Astrocyte (in vitro differentiated cells and primary cell): ENCODE results near the gene TSACC. TPM values are rescaled to one million over a fixed set of nuclear protein-coding genes. Genes with fewer than 3 reads are reported as not detected.

Experiments used
- DNase-seq: peaks from one replicate; pipeline ENCODE4 v3.0.0-alpha.2; 2010; ENCODE audit warnings: low read depth
- FAIRE-seq: peaks from 2 replicates; lab custom pipeline; 2011; peaks lifted over from hg19 to GRCh38; lab: Jason Lieb, UNC
- H2AFZ ChIP-seq: 2 replicates; pipeline ENCODE4 v1.6.0; 2012; ENCODE audit warnings: low read depth, low read length, inconsistent platforms
- H3K27ac ChIP-seq: 2 replicates; pipeline ENCODE4 v1.5.1; 2011; ENCODE audit warnings: low read depth, low read length, inconsistent platforms
- H3K27me3 ChIP-seq: 2 replicates; pipeline ENCODE4 v1.6.0; 2011; ENCODE audit warnings: low read length, inconsistent platforms; ENCODE audit not compliant: insufficient read depth
- H3K36me3 ChIP-seq: 2 replicates; pipeline ENCODE4 v1.5.1; 2011; ENCODE audit warnings: low read length, inconsistent platforms; ENCODE audit not compliant: insufficient read depth
- H3K4me1 ChIP-seq: 2 replicates; pipeline ENCODE4 v1.5.1; 2011; ENCODE audit warnings: low read length, inconsistent platforms; ENCODE audit not compliant: insufficient read depth
- H3K4me2 ChIP-seq: 2 replicates; pipeline ENCODE4 v1.6.0; 2012; ENCODE audit warnings: low read length, inconsistent platforms
- H3K4me3 ChIP-seq: 2 replicates; pipeline ENCODE4 v1.5.1; 2011; ENCODE audit warnings: low read depth, mild to moderate bottlenecking, low read length, inconsistent platforms; ENCODE audit not compliant: insufficient read depth
- H3K79me2 ChIP-seq: 2 replicates; pipeline ENCODE4 v1.6.0; 2012; ENCODE audit warnings: mild to moderate bottlenecking, low read length, inconsistent platforms; ENCODE audit not compliant: insufficient read depth
- H3K9ac ChIP-seq: 2 replicates; pipeline ENCODE4 v1.6.0; 2012; ENCODE audit warnings: mild to moderate bottlenecking, low read length, inconsistent platforms
- H3K9me3 ChIP-seq: 2 replicates; pipeline ENCODE4 v1.5.1; 2012; ENCODE audit warnings: low read depth, mild to moderate bottlenecking, low read length, inconsistent platforms; ENCODE audit not compliant: insufficient read depth
- H4K20me1 ChIP-seq: 2 replicates; pipeline ENCODE4 v1.6.0; 2012; ENCODE audit warnings: low read length, inconsistent platforms; ENCODE audit not compliant: insufficient read depth
- H3K27ac Mint-ChIP-seq: one replicate; pipeline ENCODE4 v1.8.0; 2021; ENCODE audit warnings: mild to moderate bottlenecking, mixed read lengths; ENCODE audit not compliant: unreplicated experiment
- H3K27me3 Mint-ChIP-seq: one replicate; pipeline ENCODE4 v1.8.0; 2021; ENCODE audit warnings: low read depth, mixed read lengths; ENCODE audit not compliant: unreplicated experiment
- H3K36me3 Mint-ChIP-seq: one replicate; pipeline ENCODE4 v1.8.0; 2021; ENCODE audit warnings: low read depth, mixed read lengths; ENCODE audit not compliant: unreplicated experiment
- H3K4me1 Mint-ChIP-seq: one replicate; pipeline ENCODE4 v1.8.0; 2021; ENCODE audit warnings: low read depth, mixed read lengths; ENCODE audit not compliant: unreplicated experiment
- H3K4me3 Mint-ChIP-seq: one replicate; pipeline ENCODE4 v1.8.0; 2021; ENCODE audit warnings: mild to moderate bottlenecking, moderate library complexity, mixed read lengths; ENCODE audit not compliant: unreplicated experiment
- H3K9me3 Mint-ChIP-seq: one replicate; pipeline ENCODE4 v1.8.0; 2021; ENCODE audit warnings: mild to moderate bottlenecking, mixed read lengths; ENCODE audit not compliant: unreplicated experiment
- EZH2 ChIP-seq: IDR thresholded peaks from 2 replicates; pipeline ENCODE4 v1.6.1; 2012; ENCODE audit warnings: mild to moderate bottlenecking, low read length, inconsistent platforms; ENCODE audit not compliant: insufficient read depth
- total RNA-seq: library from RNA; stranded (reverse); gene quantifications from 2 replicates; pipeline ENCODE4 v1.2.1, GENCODE V29; 2021
- TF ChIP-seq, protein P1 (sequence below): IDR thresholded peaks from 2 replicates; pipeline ENCODE4 v1.5.1; 2011; ENCODE audit warnings: low read depth, mild to moderate bottlenecking, inconsistent platforms, low read length, moderate library complexity; ENCODE audit not compliant: insufficient read depth

TSACC gene
- total RNA-seq, 1 donor from 2014 or later = 1.0 TPM

DNA sequence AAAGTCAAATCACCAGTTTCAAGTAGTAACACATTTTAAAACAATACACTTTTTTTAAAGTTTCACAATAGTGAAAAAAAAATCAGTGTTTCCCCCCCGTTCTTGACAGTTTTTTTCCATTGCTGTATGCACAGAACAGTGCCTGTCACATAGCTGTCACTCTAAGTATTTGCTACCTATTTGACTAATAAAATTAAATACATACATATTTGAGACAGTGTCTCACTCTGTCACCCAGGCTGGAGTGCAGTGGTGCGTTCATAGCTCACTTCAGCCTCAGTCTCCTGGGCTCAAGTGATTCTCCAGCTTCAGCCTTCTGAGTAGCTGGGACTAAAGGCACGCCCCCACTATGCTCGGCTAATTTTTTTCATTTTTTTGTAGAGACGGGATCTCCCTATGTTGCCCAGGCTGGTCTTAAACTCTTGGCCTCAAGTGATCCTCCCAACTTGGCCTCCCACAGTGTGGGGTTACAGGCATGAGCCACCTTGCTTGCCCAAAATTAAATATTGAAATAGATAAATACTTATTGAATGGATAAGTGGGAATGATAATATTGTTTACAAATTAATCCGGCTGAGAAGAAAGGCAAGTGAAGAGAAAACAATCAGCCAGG, 18.0 kb downstream of the TSACC start:
- H3K79me2 ChIP-seq = no peaks in the 10 kb centered on the region
- H4K20me1 ChIP-seq = no peaks in the 10 kb centered on the region
- H3K4me2 ChIP-seq = no peak overlapping the region
- Mint-ChIP-seq H3K4me1 (peaks cover 4% of the 10 kb centered on the region), H3K9me3 (no peaks in the 10 kb centered on the region), H3K4me3 (no peak overlapping the region), H3K27ac (no peak overlapping the region), H3K27me3 (peaks cover 25% of the 10 kb centered on the region), H3K36me3 (no peaks in the 10 kb centered on the region)
- no peaks in the 10 kb centered on the region for H3K9me3 ChIP-seq
- no peak overlapping the region for H2AFZ ChIP-seq
- H3K4me1 ChIP-seq = no peaks in the 10 kb centered on the region
- H3K4me3 ChIP-seq = no peak overlapping the region
- peaks cover 28% of the 10 kb centered on the region for H3K27me3 ChIP-seq
- no peaks in the 10 kb centered on the region for H3K36me3 ChIP-seq
- DNase-seq (no peak), FAIRE-seq (no peak)
- TF ChIP-seq EZH2 = no peak
- TF ChIP-seq, protein P1, sequence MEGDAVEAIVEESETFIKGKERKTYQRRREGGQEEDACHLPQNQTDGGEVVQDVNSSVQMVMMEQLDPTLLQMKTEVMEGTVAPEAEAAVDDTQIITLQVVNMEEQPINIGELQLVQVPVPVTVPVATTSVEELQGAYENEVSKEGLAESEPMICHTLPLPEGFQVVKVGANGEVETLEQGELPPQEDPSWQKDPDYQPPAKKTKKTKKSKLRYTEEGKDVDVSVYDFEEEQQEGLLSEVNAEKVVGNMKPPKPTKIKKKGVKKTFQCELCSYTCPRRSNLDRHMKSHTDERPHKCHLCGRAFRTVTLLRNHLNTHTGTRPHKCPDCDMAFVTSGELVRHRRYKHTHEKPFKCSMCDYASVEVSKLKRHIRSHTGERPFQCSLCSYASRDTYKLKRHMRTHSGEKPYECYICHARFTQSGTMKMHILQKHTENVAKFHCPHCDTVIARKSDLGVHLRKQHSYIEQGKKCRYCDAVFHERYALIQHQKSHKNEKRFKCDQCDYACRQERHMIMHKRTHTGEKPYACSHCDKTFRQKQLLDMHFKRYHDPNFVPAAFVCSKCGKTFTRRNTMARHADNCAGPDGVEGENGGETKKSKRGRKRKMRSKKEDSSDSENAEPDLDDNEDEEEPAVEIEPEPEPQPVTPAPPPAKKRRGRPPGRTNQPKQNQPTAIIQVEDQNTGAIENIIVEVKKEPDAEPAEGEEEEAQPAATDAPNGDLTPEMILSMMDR = no peak
- H3K27ac ChIP-seq = no peak overlapping the region
- H3K9ac ChIP-seq = no peak overlapping the region

DNA sequence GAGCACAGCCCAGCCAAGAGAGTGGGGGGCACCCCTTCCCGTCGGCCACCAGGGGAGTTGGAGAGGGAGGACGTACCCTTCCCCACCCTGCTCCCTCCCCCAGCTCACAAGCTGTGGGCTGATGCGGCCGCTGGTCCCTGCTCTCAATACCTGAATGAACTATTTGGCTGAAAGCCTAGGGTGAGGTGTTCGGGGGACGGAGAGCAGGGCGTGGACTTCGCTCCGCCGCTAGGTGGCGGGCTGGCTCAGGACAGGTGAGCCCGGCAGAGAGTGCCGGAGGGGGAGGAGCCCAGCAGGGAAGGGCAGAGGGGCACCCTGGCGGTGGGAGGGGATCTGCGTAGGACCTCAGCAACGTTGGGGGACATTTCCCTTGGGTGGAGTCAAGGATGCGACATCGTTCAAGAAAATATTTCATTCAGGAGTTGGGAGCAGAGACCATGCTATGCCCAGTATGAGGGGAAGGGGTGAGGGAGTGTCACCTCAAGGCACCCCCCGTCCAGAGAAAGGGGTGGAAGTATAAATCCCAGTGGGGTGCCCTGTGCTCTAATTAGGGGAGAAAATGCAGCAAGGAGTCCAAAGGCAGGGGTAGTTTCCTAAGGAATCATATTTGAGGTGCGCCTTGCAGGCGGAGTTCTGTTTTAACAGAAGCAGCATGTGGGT, 18.7 kb downstream of the TSACC start:
- Mint-ChIP-seq H3K36me3 (no peaks in the 10 kb centered on the region), H3K27ac (no peak overlapping the region), H3K4me1 (peaks cover 4% of the 10 kb centered on the region), H3K27me3 (peaks cover 25% of the 10 kb centered on the region), H3K9me3 (no peaks in the 10 kb centered on the region), H3K4me3 (no peak overlapping the region)
- H3K4me2 ChIP-seq = no peak overlapping the region
- no peaks in the 10 kb centered on the region for H4K20me1 ChIP-seq
- no peaks in the 10 kb centered on the region for H3K9me3 ChIP-seq
- no peaks in the 10 kb centered on the region for H3K79me2 ChIP-seq
- H3K9ac ChIP-seq = no peak overlapping the region
- no peak overlapping the region for H2AFZ ChIP-seq
- H3K4me1 ChIP-seq = no peaks in the 10 kb centered on the region
- FAIRE-seq = no peak
- no peaks in the 10 kb centered on the region for H3K36me3 ChIP-seq
- TF ChIP-seq, protein P1 = peak; percentile 38
- TF ChIP-seq EZH2 = peak; percentile 42
- peaks cover 28% of the 10 kb centered on the region for H3K27me3 ChIP-seq
- no peak overlapping the region for H3K27ac ChIP-seq
- no peak overlapping the region for H3K4me3 ChIP-seq
- DNase-seq = no peak

DNA sequence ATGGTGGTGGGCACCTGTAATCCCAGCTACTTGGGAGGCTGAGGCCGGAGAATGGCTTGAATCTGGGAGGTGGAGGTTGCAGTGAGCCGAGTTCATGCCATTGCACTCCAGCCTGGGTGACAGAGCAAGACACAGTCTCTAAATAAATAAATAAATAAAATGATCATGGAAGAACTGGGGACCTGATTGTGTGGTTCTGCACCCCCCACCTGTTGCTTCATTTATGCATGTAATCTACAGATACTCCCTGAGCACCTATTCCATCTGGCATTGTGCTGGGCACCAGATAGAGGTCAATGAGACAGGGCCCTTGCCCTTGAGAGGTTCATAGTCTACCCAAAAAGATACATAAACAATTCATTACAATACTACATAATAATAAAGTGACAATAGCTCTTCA, 19.7 kb downstream of the TSACC start:
- Histone ChIP-seq H4K20me1 (no peaks in the 10 kb centered on the region), H3K4me2 (no peak overlapping the region), H3K4me3 (no peak overlapping the region), H2AFZ (no peak overlapping the region), H3K79me2 (no peaks in the 10 kb centered on the region), H3K27ac (no peak overlapping the region), H3K9ac (no peak overlapping the region), H3K9me3 (no peaks in the 10 kb centered on the region), H3K27me3 (peaks cover 26% of the 10 kb centered on the region), H3K4me1 (no peaks in the 10 kb centered on the region), H3K36me3 (no peaks in the 10 kb centered on the region)
- TF ChIP-seq, protein P1 = no peak
- TF ChIP-seq EZH2 = no peak
- peaks cover 4% of the 10 kb centered on the region for H3K4me1 Mint-ChIP-seq
- no peaks in the 10 kb centered on the region for H3K36me3 Mint-ChIP-seq
- peaks cover 25% of the 10 kb centered on the region for H3K27me3 Mint-ChIP-seq
- H3K4me3 Mint-ChIP-seq = no peak overlapping the region
- FAIRE-seq (no peak), DNase-seq (no peak)
- H3K9me3 Mint-ChIP-seq = no peaks in the 10 kb centered on the region
- no peak overlapping the region for H3K27ac Mint-ChIP-seq
